Ovary (tissue), 9 donors: ENCODE data around the gene BANP. TPM values are rescaled to one million over a fixed set of nuclear protein-coding genes. Genes with fewer than 3 reads are reported as not detected.
"Not testable (repeated sequence)": the region's sequence is repeated elsewhere in the genome, so short reads cannot be mapped to it uniquely, and the experiment has no call there.

Experiments
- DNase-seq, 5 donors: peaks; one replicate each; pipeline ENCODE4 v3.0.0-alpha.2; 2019 to 2020
- H3K27ac ChIP-seq, 2 donors: fragments of 200-600 bp; one replicate each; pipeline versions ENCODE4 v1.5.1 to v1.8.0; 2019 to 2022
- H3K27me3 ChIP-seq: fragments of 200-600 bp; one replicate; pipeline ENCODE4 v1.8.0; 2022
- H3K36me3 ChIP-seq: fragments of 200-600 bp; sonication (generic); one replicate; pipeline ENCODE4 v1.5.1; 2019
- H3K4me1 ChIP-seq: one replicate; pipeline ENCODE4 v1.8.1; 2013; ENCODE audit warnings: mild to moderate bottlenecking, moderate library complexity; ENCODE audit not compliant: insufficient read depth
- H3K4me3 ChIP-seq: fragments of 200-600 bp; sonication (generic); one replicate; pipeline ENCODE4 v1.5.1; 2017
- H3K9me3 ChIP-seq, 2 donors: fragments of 200-600 bp in 1 of 2; sonication (generic) in 1 of 2; one replicate each; pipeline versions ENCODE4 v1.5.1 to v1.8.1; 2013 to 2019; ENCODE audit warnings: mild to moderate bottlenecking in 1 of 2, moderate library complexity in 1 of 2
- EP300 ChIP-seq: sonication (generic); formaldehyde crosslinking; IDR thresholded peaks from one replicate; pipeline ENCODE4 v1.6.1; 2017; ENCODE audit warnings: antibody characterized with exemption
- POLR2A ChIP-seq: fragments of 450-650 bp; IDR thresholded peaks from one replicate; pipeline ENCODE4 v1.6.1; 2017; ENCODE audit warnings: antibody characterized with exemption, mild to moderate bottlenecking, moderate library complexity
- WGBS, 3 donors: extraction: QIAGEN DNeasy Blood & Tissue Kit in 1 of 3; methylation state at CpG; one replicate each; pipeline versions ENCODE4 v1.1.5 to v1.1.7; 2013 to 2017; 5-methylcytosine and 5-hydroxymethylcytosine counted together
- intact Hi-C, 4 donors: fragments of 100-400 bp; cut with DNase I; formaldehyde crosslinking; loops; one replicate each; pipeline versions ENCODE4 v1.11.0 to v1.15.1; 2022 to 2023
- polyA plus RNA-seq, 2 donors: library from polyadenylated mRNA; stranded (reverse); fragments of 200-250 nt in 1 of 2; fragments of 350-450 nt in 1 of 2; fragmentation: Illumina TruSeq in 1 of 2; extraction: RNeasy Lipid Tissue Mini Kit (QIAGEN cat#74804) in 1 of 2; gene quantifications; one replicate each; pipeline ENCODE4 v1.2.3, GENCODE V29; 2013 to 2014
- total RNA-seq, 7 donors: library from RNA; depleted of rRNA in 2 of 7; stranded (reverse); fragments of >200 nt in 2 of 7; fragmentation: NEBNext Ultra II Directional in 3 of 7; extraction: Animal tissue kit (Norgen Biotek cat#: 25700) in 3 of 7; gene quantifications; one replicate each; pipeline versions ENCODE4 v1.1.0 to v1.2.4, GENCODE V29; 2016 to 2023
- TF ChIP-seq, protein P1 (sequence below), 3 donors: fragments of 450-650 bp in 2 of 3; fragments of 200-600 bp in 1 of 3; IDR thresholded peaks; one replicate each; pipeline versions ENCODE4 v1.5.1 to v1.8.0; 2016 to 2022; ENCODE audit warnings: antibody characterized with exemption in 3 of 3, mild to moderate bottlenecking in 1 of 3
- donor health status: DM: no; HTN: no; CAD: no; lungs with moderate emphysema.
- donor health status: DM: no; HTN: no; CAD: no.
- donor health status: Bipolar disorder and iron deficiency.
- donor health status: DM: yes; HTN: yes; CAD: no.
- donor health status: DM: no; HTN: no; CAD: no.
- donor health status: DM: yes; HTN: yes; CAD: no.

The BANP gene
- total and polyA plus RNA-seq, 9 donors, result 14.8 to 48.6 (median 28.1) TPM

- 74 to 88% (median 82%) methylated on average over 13 of the region's 13 CpGs for WGBS, 3 donors
- intact Hi-C loops, result no loop called here
- DNase-seq, result no peak
These were observed 164.9 kb downstream of the BANP start for GRCh38 chr16:88116121-88116520.

GRCh38 chr16:88117476-88117868 lies 166.2 kb downstream of the BANP start:
- intact Hi-C loops, result no loop called here
- Histone ChIP-seq H3K9me3 (no peaks in the 10 kb centered on the region), H3K27ac (peak overlapping the region in 1 of 2 donors; percentile 91), H3K36me3 (no peaks in the 10 kb centered on the region), H3K4me3 (no peak overlapping the region), H3K27me3 (no peaks in the 10 kb centered on the region), H3K4me1 (peaks cover 16% of the 10 kb centered on the region)
- DNase-seq, result no peak
- WGBS, 3 donors, result 92 to 96% (median 94%) methylated on average over 20 of the region's 20 CpGs
- TF ChIP-seq EP300, result no peak
- no peak for TF ChIP-seq POLR2A
- TF ChIP-seq, protein P1, sequence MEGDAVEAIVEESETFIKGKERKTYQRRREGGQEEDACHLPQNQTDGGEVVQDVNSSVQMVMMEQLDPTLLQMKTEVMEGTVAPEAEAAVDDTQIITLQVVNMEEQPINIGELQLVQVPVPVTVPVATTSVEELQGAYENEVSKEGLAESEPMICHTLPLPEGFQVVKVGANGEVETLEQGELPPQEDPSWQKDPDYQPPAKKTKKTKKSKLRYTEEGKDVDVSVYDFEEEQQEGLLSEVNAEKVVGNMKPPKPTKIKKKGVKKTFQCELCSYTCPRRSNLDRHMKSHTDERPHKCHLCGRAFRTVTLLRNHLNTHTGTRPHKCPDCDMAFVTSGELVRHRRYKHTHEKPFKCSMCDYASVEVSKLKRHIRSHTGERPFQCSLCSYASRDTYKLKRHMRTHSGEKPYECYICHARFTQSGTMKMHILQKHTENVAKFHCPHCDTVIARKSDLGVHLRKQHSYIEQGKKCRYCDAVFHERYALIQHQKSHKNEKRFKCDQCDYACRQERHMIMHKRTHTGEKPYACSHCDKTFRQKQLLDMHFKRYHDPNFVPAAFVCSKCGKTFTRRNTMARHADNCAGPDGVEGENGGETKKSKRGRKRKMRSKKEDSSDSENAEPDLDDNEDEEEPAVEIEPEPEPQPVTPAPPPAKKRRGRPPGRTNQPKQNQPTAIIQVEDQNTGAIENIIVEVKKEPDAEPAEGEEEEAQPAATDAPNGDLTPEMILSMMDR (IDR thresholded peaks at IDR 0.05), result no peak

More at GRCh38 chr16:88116121-88116520, 164.9 kb downstream of the BANP start:
- Histone ChIP-seq H3K9me3 (no peaks in the 10 kb centered on the region), H3K4me1 (peaks cover 12% of the 10 kb centered on the region), H3K4me3 (no peak overlapping the region), H3K36me3 (no peaks in the 10 kb centered on the region), H3K27ac (no peak overlapping the region), H3K27me3 (no peaks in the 10 kb centered on the region)
- TF ChIP-seq EP300, result no peak
- no peak for TF ChIP-seq POLR2A
- TF ChIP-seq, protein P1 (IDR thresholded peaks at IDR 0.05), result no peak

- Histone ChIP-seq H3K4me3 (no peak overlapping the region), H3K27me3 (no peaks in the 10 kb centered on the region), H3K27ac (peak overlapping the region in 1 of 2 donors; percentile 91), H3K36me3 (no peaks in the 10 kb centered on the region), H3K9me3 (no peaks in the 10 kb centered on the region), H3K4me1 (peaks cover 16% of the 10 kb centered on the region)
- no peak for TF ChIP-seq POLR2A
- TF ChIP-seq, protein P1 (IDR thresholded peaks at IDR 0.05), result no peak
- no peak for TF ChIP-seq EP300
- intact Hi-C loops, result no loop called here
- DNase-seq, result no peak
- WGBS, 3 donors, result 67 to 73% (median 69%) methylated on average over 13 of the region's 13 CpGs
These were observed 167.1 kb downstream of the BANP start for GRCh38 chr16:88118376-88118775.

- WGBS, 3 donors, result 5 to 11% (median 8%) methylated on average over 26 to 28 of the region's 28 CpGs
These were observed 167.9 kb downstream of the BANP start for GRCh38 chr16:88118852-88119741.

DNA sequence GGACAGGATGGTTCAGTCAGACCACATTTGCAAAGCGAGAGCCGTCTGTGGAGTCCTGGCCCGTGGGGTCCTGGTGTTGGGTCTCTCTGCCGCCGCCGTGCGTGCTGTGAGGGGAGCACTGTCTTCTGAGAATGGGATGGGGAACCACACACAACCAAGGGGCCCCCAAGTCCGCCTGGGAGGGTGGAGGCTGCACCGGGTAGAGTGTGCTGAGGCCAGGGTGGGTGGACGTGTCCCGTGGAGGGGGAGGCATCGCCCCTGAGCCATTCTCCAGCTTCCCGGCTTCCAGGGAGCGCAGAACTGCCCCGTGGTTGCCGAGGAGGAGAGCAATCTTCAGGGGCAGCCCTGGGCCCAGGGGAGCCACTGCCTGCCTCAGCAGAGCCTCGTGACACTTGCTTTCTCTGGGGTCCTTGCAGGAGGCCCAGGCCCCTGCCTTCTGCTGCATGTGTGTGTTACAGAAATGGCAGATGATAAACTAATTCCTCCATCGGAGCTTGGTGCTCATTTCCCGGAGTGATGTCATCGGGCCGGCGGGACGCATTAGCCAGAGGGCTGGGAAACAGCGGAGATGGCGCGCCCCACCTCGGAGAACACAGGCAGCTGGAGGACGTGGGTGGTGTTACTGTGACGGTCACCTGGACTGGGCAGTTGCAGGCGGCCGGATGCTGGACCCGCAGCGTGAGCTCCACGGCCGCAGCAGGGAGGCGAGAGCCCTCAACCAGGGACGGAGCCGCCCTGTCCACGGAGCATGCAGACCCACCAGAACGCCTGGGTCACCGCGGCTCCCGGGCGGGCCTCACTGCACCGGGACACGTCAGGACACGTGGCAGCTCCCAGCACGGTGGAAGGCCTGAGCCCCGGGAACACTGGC lies 168.9 kb downstream of the BANP start:
- H3K27ac ChIP-seq, result peak overlapping the region; percentile 74 to 91
- H3K9me3 ChIP-seq, H3K27me3 ChIP-seq, H3K4me3 ChIP-seq, H3K36me3 ChIP-seq, intact Hi-C loops: not testable (repeated sequence)
- H3K4me1 ChIP-seq, result peaks cover 16% of the 10 kb centered on the region
- DNase-seq, result peak in 2 of 5 donors; percentile 39 to 47
- WGBS, 3 donors, result 92 to 93% (median 92%) methylated on average over 48 to 49 of the region's 49 CpGs

More at GRCh38 chr16:88118852-88119741, 167.9 kb downstream of the BANP start:
- H3K4me3 ChIP-seq, H3K9me3 ChIP-seq, H3K27me3 ChIP-seq, H3K36me3 ChIP-seq, intact Hi-C loops: not testable (repeated sequence)
- Histone ChIP-seq H3K4me1 (peaks cover 16% of the 10 kb centered on the region), H3K27ac (peak overlapping the region; percentile 74 to 91)
- DNase-seq, result peak; percentile 79 to 87 (median 81)
